CD4-positive, alpha-beta T cell (primary cell): ENCODE results near the gene KLF13. TPM values are rescaled to one million over a fixed set of nuclear protein-coding genes. Genes with fewer than 3 reads are reported as not detected.

ENCODE experiments used
- ATAC-seq: fragments of 200-7000 bp; cut with Tn5 transposase; one replicate; pipeline ENCODE4 v1.10.0; 2022; ENCODE audit warnings: mild to moderate bottlenecking; ENCODE audit not compliant: poor library complexity
- CTCF ChIA-PET: fragments of 350-600 bp; sonication (Branson Sonifier 250); formaldehyde crosslinking; loops from one replicate; lab custom pipeline; 2021; ENCODE audit warnings: antibody characterized with exemption, inconsistent platforms; lab: Charles Lee
- POLR2A ChIA-PET: fragments of 350-600 bp; sonication (Branson Sonifier 250); formaldehyde crosslinking; loops from one replicate; lab custom pipeline; 2021; ENCODE audit warnings: antibody characterized with exemption, inconsistent platforms; lab: Charles Lee
- DNase-seq, 14 experiments: peaks; one replicate each; pipeline ENCODE4 v3.0.0-alpha.2; 2013 to 2020; ENCODE audit warnings: mixed read lengths in 2 of 14
- H3K27ac ChIP-seq, 2 donors: one replicate each; pipeline versions ENCODE4 v1.5.1 to v1.7.0; 2013; ENCODE audit warnings: low read length in 2 of 2, low read depth in 1 of 2, mild to moderate bottlenecking in 1 of 2
- H3K27me3 ChIP-seq, 2 experiments: 1 replicate in 1 of 2; 2 replicates in 1 of 2; pipeline versions ENCODE4 v1.6.1 to v1.7.0; 2013; ENCODE audit warnings: low read length in 2 of 2, control low read depth in 1 of 2, mild to moderate bottlenecking in 1 of 2, moderate library complexity in 1 of 2; ENCODE audit not compliant: insufficient read depth in 2 of 2, control insufficient read depth in 1 of 2
- H3K36me3 ChIP-seq: one replicate; pipeline ENCODE4 v1.6.1; 2013; ENCODE audit warnings: low read length, control low read depth; ENCODE audit not compliant: insufficient read depth
- H3K4me1 ChIP-seq: one replicate; pipeline ENCODE4 v1.6.1; 2013; ENCODE audit warnings: low read length, control low read depth; ENCODE audit not compliant: insufficient read depth
- H3K4me3 ChIP-seq: one replicate; pipeline ENCODE4 v1.5.1; 2013; ENCODE audit warnings: mild to moderate bottlenecking, low read length, moderate library complexity
- H3K9me3 ChIP-seq, 2 experiments: 1 replicate in 1 of 2; 2 replicates in 1 of 2; pipeline versions ENCODE4 v1.6.1 to v1.7.0; 2013; ENCODE audit warnings: low read length in 2 of 2, mild to moderate bottlenecking in 2 of 2, control low read depth in 1 of 2, moderate library complexity in 1 of 2; ENCODE audit not compliant: control insufficient read depth in 1 of 2, insufficient read depth in 1 of 2
- H3K27ac Mint-ChIP-seq: one replicate; pipeline ENCODE4 v1.8.0; 2020; ENCODE audit warnings: mixed read lengths
- H3K27me3 Mint-ChIP-seq: one replicate; pipeline ENCODE4 v1.8.0; 2021; ENCODE audit warnings: mixed read lengths
- H3K36me3 Mint-ChIP-seq: one replicate; pipeline ENCODE4 v1.8.0; 2021; ENCODE audit warnings: low read depth, mixed read lengths
- H3K4me1 Mint-ChIP-seq: one replicate; pipeline ENCODE4 v1.8.0; 2021; ENCODE audit warnings: low read depth, mixed read lengths
- H3K4me3 Mint-ChIP-seq: one replicate; pipeline ENCODE4 v1.8.0; 2020; ENCODE audit warnings: mild to moderate bottlenecking, mixed read lengths
- H3K9me3 Mint-ChIP-seq: one replicate; pipeline ENCODE4 v1.8.0; 2020; ENCODE audit warnings: mixed read lengths
- CTCF ChIP-seq: fragments of 200-600 bp; IDR thresholded peaks from one replicate; pipeline ENCODE4 v1.8.0; 2022; ENCODE audit warnings: antibody characterized with exemption, mild to moderate bottlenecking
- intact Hi-C, 2 experiments: fragments of 100-400 bp; cut with DNase I in 1 of 2; cut with micrococcal nuclease in 1 of 2; formaldehyde crosslinking; loops; one replicate each; pipeline versions ENCODE4 v1.15.1 to v1.9.0; 2023 to 2025; cut with DNase I, micrococcal nuclease
- total RNA-seq, 174 experiments: library from RNA in 2 of 174; stranded (reverse) in 2 of 174; gene quantifications; one replicate each; pipeline ENCODE4 v1.2.3 and lab custom pipeline; 2021 to 2026

KLF13 gene
- total RNA-seq, 2 experiments from 2014 or later: 284 to 308 TPM

GRCh38 chr15:31402511-31403056, 75.9 kb downstream of the KLF13 start:
- intact Hi-C loops: no loop called here
- Mint-ChIP-seq H3K4me3 (no peak overlapping the region), H3K36me3 (no peaks in the 10 kb centered on the region), H3K27me3 (no peaks in the 10 kb centered on the region), H3K4me1 (peaks cover 28% of the 10 kb centered on the region), H3K9me3 (no peaks in the 10 kb centered on the region), H3K27ac (no peak overlapping the region)
- no peak for ATAC-seq
- peaks cover 30% of the 10 kb centered on the region for H3K4me1 ChIP-seq
- H3K27ac ChIP-seq: no peak overlapping the region
- H3K9me3 ChIP-seq: no peaks in the 10 kb centered on the region
- ChIA-PET CTCF (interaction anchor here (1.0 kb wide), 1 partner anchor 81 kb away, joined by 3 read pairs; no protein-coding TSS in a partner anchor), POLR2A (no interaction called here)
- H3K27me3 ChIP-seq: no peaks in the 10 kb centered on the region
- H3K36me3 ChIP-seq: no peaks in the 10 kb centered on the region
- H3K4me3 ChIP-seq: no peak overlapping the region
- no peak for DNase-seq
- no peak for TF ChIP-seq CTCF

- no peak overlapping the region for H3K27ac Mint-ChIP-seq
- Histone ChIP-seq H3K4me3 (no peak overlapping the region), H3K36me3 (no peaks in the 10 kb centered on the region), H3K27me3 (no peaks in the 10 kb centered on the region), H3K4me1 (peaks cover 26% of the 10 kb centered on the region), H3K27ac (no peak overlapping the region), H3K9me3 (no peaks in the 10 kb centered on the region)
- intact Hi-C loops: no loop called here
- no peak for ATAC-seq
- H3K4me1 Mint-ChIP-seq: peaks cover 25% of the 10 kb centered on the region
- ChIA-PET CTCF (interaction anchor here (1.0 kb wide), 1 partner anchor 80 kb away, joined by 3 read pairs; no protein-coding TSS in a partner anchor), POLR2A (interaction anchor here (3.2 kb wide), 1 partner anchor 32 kb away, joined by 11 read pairs; no protein-coding TSS in a partner anchor)
- no peaks in the 10 kb centered on the region for H3K9me3 Mint-ChIP-seq
- no peaks in the 10 kb centered on the region for H3K36me3 Mint-ChIP-seq
- no peak for DNase-seq
- no peaks in the 10 kb centered on the region for H3K27me3 Mint-ChIP-seq
- H3K4me3 Mint-ChIP-seq: no peak overlapping the region
- no peak for TF ChIP-seq CTCF
Measured at GRCh38 chr15:31403096-31403495, 76.5 kb downstream of the KLF13 start.

DNA sequence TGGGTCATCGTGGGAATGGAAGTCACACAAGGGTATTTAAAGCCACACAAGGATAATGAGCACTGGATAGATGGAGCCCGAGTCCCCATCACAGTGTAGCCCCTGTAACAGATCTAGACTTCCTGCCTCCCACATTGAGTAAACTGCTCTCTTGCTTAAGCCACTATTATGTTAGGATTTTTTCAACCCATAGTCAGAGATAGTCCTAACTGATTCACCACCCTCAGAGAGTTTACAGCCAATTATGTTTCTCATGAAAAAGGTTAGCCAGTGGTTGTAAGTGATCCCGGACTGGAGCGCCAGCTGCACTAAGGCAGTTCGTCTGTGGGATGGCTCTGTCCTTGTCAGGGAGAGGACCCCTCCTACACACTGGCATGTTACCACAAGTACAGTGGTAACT, 77.0 kb downstream of the KLF13 start:
- Mint-ChIP-seq H3K27me3 (no peaks in the 10 kb centered on the region), H3K27ac (no peak overlapping the region), H3K9me3 (peaks cover 5% of the 10 kb centered on the region), H3K4me1 (peaks cover 23% of the 10 kb centered on the region), H3K36me3 (peaks cover 3% of the 10 kb centered on the region), H3K4me3 (no peak overlapping the region)
- Histone ChIP-seq H3K9me3 (peaks cover 0 to 4% of the 10 kb centered on the region in 2 experiments), H3K4me3 (no peak overlapping the region), H3K27ac (no peak overlapping the region), H3K4me1 (peaks cover 21% of the 10 kb centered on the region), H3K27me3 (no peaks in the 10 kb centered on the region), H3K36me3 (no peaks in the 10 kb centered on the region)
- intact Hi-C loops: no loop called here
- ChIA-PET POLR2A (interaction anchor here (3.2 kb wide), 1 partner anchor 32 kb away, joined by 11 read pairs; no protein-coding TSS in a partner anchor), CTCF (interaction anchor here (1.0 kb wide), 1 partner anchor 80 kb away, joined by 3 read pairs; no protein-coding TSS in a partner anchor)
- no peak for TF ChIP-seq CTCF
- ATAC-seq (no peak), DNase-seq (no peak)
